HL-60/S4 treated with phorbol 12-myristate 13-acetate at 8.2 ng/mL for 4 days and 3 days (cell line): ENCODE results near the gene PBX4.

ENCODE experiments used
- in situ Hi-C: fragments of 300-500 bp; cut with MboI; formaldehyde crosslinking; loops from 2 replicates; pipeline ENCODE4 v1.15.0; 2022; ENCODE audit warnings: low sequenced_read_pairs

Gene PBX4

GRCh38 chr19:19595171-19595701, 23.3 kb downstream of the PBX4 start:
- in situ Hi-C loops = no loop called here

GRCh38 chr19:19594381-19594780, 24.1 kb downstream of the PBX4 start:
- in situ Hi-C loops = no loop called here

GRCh38 chr19:19592690-19593089, 25.8 kb downstream of the PBX4 start:
- in situ Hi-C loops = no loop called here

- in situ Hi-C loops = no loop called here
Observed at GRCh38 chr19:19591133-19591825, 27.2 kb downstream of the PBX4 start.

- in situ Hi-C loops = no loop called here
Observed at GRCh38 chr19:19588546-19588945, 29.9 kb downstream of the PBX4 start.

- in situ Hi-C loops = no loop called here
Observed at GRCh38 chr19:19587771-19588170, 30.7 kb downstream of the PBX4 start.

- in situ Hi-C loops = no loop called here
Observed at GRCh38 chr19:19584356-19584755, 34.1 kb downstream of the PBX4 start.

GRCh38 chr19:19582471-19582870, 36.0 kb downstream of the PBX4 start:
- in situ Hi-C loops = no loop called here

GRCh38 chr19:19581391-19581790, 37.1 kb downstream of the PBX4 start:
- in situ Hi-C loops = no loop called here

- in situ Hi-C loops = no loop called here
Observed at GRCh38 chr19:19580418-19580817, 38.1 kb downstream of the PBX4 start.

GRCh38 chr19:19579533-19580361, 38.7 kb downstream of the PBX4 start:
- in situ Hi-C loops = no loop called here

- in situ Hi-C loops = no loop called here
Observed at GRCh38 chr19:19578252-19578651, 40.2 kb downstream of the PBX4 start.

GRCh38 chr19:19575411-19575810, 43.1 kb downstream of the PBX4 start:
- in situ Hi-C loops = no loop called here

GRCh38 chr19:19571071-19571786, 47.3 kb downstream of the PBX4 start:
- in situ Hi-C loops = no loop called here

GRCh38 chr19:19570571-19570970, 47.9 kb downstream of the PBX4 start:
- in situ Hi-C loops = no loop called here

- in situ Hi-C loops = no loop called here
Observed at GRCh38 chr19:19568802-19569756, 49.4 kb downstream of the PBX4 start.

- in situ Hi-C loops = no loop called here
Observed at GRCh38 chr19:19567391-19567790, 51.1 kb downstream of the PBX4 start.

GRCh38 chr19:19566306-19566705, 52.2 kb downstream of the PBX4 start:
- in situ Hi-C loops = no loop called here

GRCh38 chr19:19563348-19563848, 55.1 kb downstream of the PBX4 start:
- in situ Hi-C loops = no loop called here
